Skin epidermis (tissue), 12 donors: Measurements from ENCODE around the gene GPX6.
"Not testable (repeated sequence)": the region's sequence is repeated elsewhere in the genome, so short reads cannot be mapped to it uniquely, and the experiment has no call there.

Experiments used
- H3K27ac ChIP-seq, 21 experiments: fragments of 200-600 bp; sonication (generic) in 11 of 21; one replicate each; pipeline ENCODE4 v1.5.0; 2020; ENCODE audit warnings: mild to moderate bottlenecking in 3 of 21, inconsistent platforms in 2 of 21, moderate library complexity in 2 of 21
- H3K4me3 ChIP-seq, 7 experiments: fragments of 200-600 bp; sonication (generic) in 2 of 7; one replicate each; pipeline ENCODE4 v1.5.0; 2020; ENCODE audit warnings: inconsistent platforms in 2 of 7, mild to moderate bottlenecking in 2 of 7, moderate library complexity in 1 of 7

Gene GPX6

GRCh38 chr6:28488916-28489365, 26.7 kb downstream of the GPX6 start:
- Histone ChIP-seq H3K27ac (no peak overlapping the region), H3K4me3 (peak overlapping the region in 2 of 7 experiments; percentile 7 to 28)

GRCh38 chr6:28486988-28487742, 28.4 kb downstream of the GPX6 start:
- H3K4me3 ChIP-seq = no peak overlapping the region
- H3K27ac ChIP-seq = no peak overlapping the region

GRCh38 chr6:28486533-28486932, 29.1 kb downstream of the GPX6 start:
- no peak overlapping the region for H3K27ac ChIP-seq

GRCh38 chr6:28485482-28485881, 30.1 kb downstream of the GPX6 start:
- Histone ChIP-seq H3K27ac (no peak overlapping the region), H3K4me3 (no peak overlapping the region)

More at GRCh38 chr6:28486533-28486932, 29.1 kb downstream of the GPX6 start:
- H3K4me3 ChIP-seq = no peak overlapping the region

GRCh38 chr6:28480253-28480932, 35.2 kb downstream of the GPX6 start:
- Histone ChIP-seq H3K4me3 (no peak overlapping the region), H3K27ac (no peak overlapping the region)

- Histone ChIP-seq H3K4me3 (no peak overlapping the region), H3K27ac (no peak overlapping the region)
These were observed 37.1 kb downstream of the GPX6 start for GRCh38 chr6:28478518-28478917.

GRCh38 chr6:28474441-28475219, 41.0 kb downstream of the GPX6 start:
- Histone ChIP-seq H3K27ac (no peak overlapping the region), H3K4me3 (no peak overlapping the region)

GRCh38 chr6:28469153-28469745, 46.3 kb downstream of the GPX6 start:
- H3K27ac ChIP-seq, H3K4me3 ChIP-seq: not testable (repeated sequence)

GRCh38 chr6:28468056-28468455, 47.5 kb downstream of the GPX6 start:
- no peak overlapping the region for H3K4me3 ChIP-seq
- no peak overlapping the region for H3K27ac ChIP-seq

- H3K27ac ChIP-seq = no peak overlapping the region
- H3K4me3 ChIP-seq = no peak overlapping the region
These were observed 53.2 kb downstream of the GPX6 start for GRCh38 chr6:28462401-28462800.

GRCh38 chr6:28458568-28458967, 57.0 kb downstream of the GPX6 start:
- no peak overlapping the region for H3K27ac ChIP-seq
- no peak overlapping the region for H3K4me3 ChIP-seq
